ENCODE measurements around the gene AIP.
"Not testable (repeated sequence)": the region's sequence is repeated elsewhere in the genome, so short reads cannot be mapped to it uniquely, and the experiment has no call there.

Gene AIP

GRCh38 chr11:67504950-67505581 lies 22.2 kb downstream of the AIP start, which contains the start of gene PITPNM1:
Gene PITPNM1, minus strand, starts transcription at chr11:67505363. Its CDS starts 1,183 bp downstream, at chr11:67504180.
- peak; percentile 96 for FAIRE-seq
- peak; percentile 83 for DNase-seq (ENCODE audit: insufficient read length, low spot score)
- no peak for TF ChIP-seq POLR2A (IDR thresholded peaks at IDR 0.05; ENCODE audit: low read depth, low read length)
- TF ChIP-seq SPI1 (IDR thresholded peaks at IDR 0.05; ENCODE audit: low read depth, low read length) = peak; percentile 19; the same call in 1 of the 2 replicates

- peak; percentile 38 for TF ChIP-seq SPI1 (IDR thresholded peaks at IDR 0.05; ENCODE audit: low read depth, low read length)
- TF ChIP-seq POLR2AphosphoS5 (IDR thresholded peaks at IDR 0.05; ENCODE audit: low read depth, low read length) = no peak
- no peak for TF ChIP-seq PAX5 (IDR thresholded peaks at IDR 0.05; ENCODE audit: insufficient read depth, low read length, severe bottlenecking)
- no peak for TF ChIP-seq TAF1 (IDR thresholded peaks at IDR 0.05; ENCODE audit: low read depth, low read length)
- peak; percentile 95 for FAIRE-seq
- peak; percentile 86 for DNase-seq (ENCODE audit: insufficient read length, low spot score)
Observed at GRCh38 chr11:67505605-67506396, 23.0 kb downstream of the AIP start.

GRCh38 chr11:67506426-67507051 lies 23.7 kb downstream of the AIP start:
- TF ChIP-seq TAF1 (IDR thresholded peaks at IDR 0.05; ENCODE audit: low read depth, low read length) (no peak), PAX5 (IDR thresholded peaks at IDR 0.05; ENCODE audit: insufficient read depth, low read length, severe bottlenecking) (no peak), POU2F2 (IDR thresholded peaks at IDR 0.05; ENCODE audit: low read depth, low read length) (no peak), POLR2A (IDR thresholded peaks at IDR 0.05; ENCODE audit: low read depth, low read length) (no peak), SPI1 (IDR thresholded peaks at IDR 0.05; ENCODE audit: low read depth, low read length) (no peak), POLR2AphosphoS5 (IDR thresholded peaks at IDR 0.05; ENCODE audit: low read depth, low read length) (no peak)
- no peak for FAIRE-seq

GRCh38 chr11:67507242-67507863 lies 24.5 kb downstream of the AIP start:
- TF ChIP-seq POLR2A (IDR thresholded peaks at IDR 0.05; ENCODE audit: low read depth, low read length) (no peak), POU2F2 (IDR thresholded peaks at IDR 0.05; ENCODE audit: low read depth, low read length) (no peak), SPI1 (IDR thresholded peaks at IDR 0.05; ENCODE audit: low read depth, low read length) (no peak), POLR2AphosphoS5 (IDR thresholded peaks at IDR 0.05; ENCODE audit: low read depth, low read length) (no peak), TAF1 (IDR thresholded peaks at IDR 0.05; ENCODE audit: low read depth, low read length) (no peak)
- FAIRE-seq (no peak), DNase-seq (ENCODE audit: insufficient read length, low spot score) (no peak)

More at GRCh38 chr11:67506426-67507051, 23.7 kb downstream of the AIP start:
- DNase-seq (ENCODE audit: insufficient read length, low spot score) = no peak

GRCh38 chr11:67507864-67508485 lies 25.1 kb downstream of the AIP start, which contains the start of gene CDK2AP2:
Gene CDK2AP2, minus strand, starts transcription at chr11:67508162. Its CDS starts 80 bp downstream, at chr11:67508082.
- TF ChIP-seq TAF1 (IDR thresholded peaks at IDR 0.05; ENCODE audit: low read depth, low read length) (no peak), PAX5 (IDR thresholded peaks at IDR 0.05; ENCODE audit: insufficient read depth, low read length, severe bottlenecking) (no peak), POU2F2 (IDR thresholded peaks at IDR 0.05; ENCODE audit: low read depth, low read length) (no peak), POLR2A (IDR thresholded peaks at IDR 0.05; ENCODE audit: low read depth, low read length) (peak; percentile 44; the same call in 1 of the 2 replicates)
- FAIRE-seq (no peak), DNase-seq (ENCODE audit: insufficient read length, low spot score) (peak; percentile 98)

GRCh38 chr11:67508486-67509121 lies 25.8 kb downstream of the AIP start:
- DNase-seq (ENCODE audit: insufficient read length, low spot score) (peak; percentile 97), FAIRE-seq (peak; percentile 99)
- peak; percentile 30; the same call in 1 of the 2 replicates for TF ChIP-seq POLR2AphosphoS5 (IDR thresholded peaks at IDR 0.05; ENCODE audit: low read depth, low read length)
- TF ChIP-seq POLR2A (IDR thresholded peaks at IDR 0.05; ENCODE audit: low read depth, low read length) = no peak

- TF ChIP-seq TAF1 (IDR thresholded peaks at IDR 0.05; ENCODE audit: low read depth, low read length) (no peak), POLR2A (IDR thresholded peaks at IDR 0.05; ENCODE audit: low read depth, low read length) (no peak), POU2F2 (IDR thresholded peaks at IDR 0.05; ENCODE audit: low read depth, low read length) (no peak), SPI1 (IDR thresholded peaks at IDR 0.05; ENCODE audit: low read depth, low read length) (no peak)
- FAIRE-seq = no peak
- DNase-seq (ENCODE audit: insufficient read length, low spot score) = no peak
Observed at GRCh38 chr11:67510023-67510345, 27.2 kb downstream of the AIP start.

GRCh38 chr11:67511558-67511957 lies 28.7 kb downstream of the AIP start:
- DNase-seq (ENCODE audit: insufficient read length, low spot score); FAIRE-seq: not testable (repeated sequence)

- TF ChIP-seq POU2F2 (IDR thresholded peaks at IDR 0.05; ENCODE audit: low read depth, low read length) (no peak), TAF1 (IDR thresholded peaks at IDR 0.05; ENCODE audit: low read depth, low read length) (no peak), POLR2AphosphoS5 (IDR thresholded peaks at IDR 0.05; ENCODE audit: low read depth, low read length) (no peak), SPI1 (IDR thresholded peaks at IDR 0.05; ENCODE audit: low read depth, low read length) (no peak), PAX5 (IDR thresholded peaks at IDR 0.05; ENCODE audit: insufficient read depth, low read length, severe bottlenecking) (no peak), POLR2A (IDR thresholded peaks at IDR 0.05; ENCODE audit: low read depth, low read length) (no peak)
- no peak for DNase-seq (ENCODE audit: insufficient read length, low spot score)
- no peak for FAIRE-seq
Observed at GRCh38 chr11:67514116-67514515, 31.3 kb downstream of the AIP start.
